T47D (cell line): ENCODE measurements around the gene OR10R2.
"Not testable (repeated sequence)": the region's sequence is repeated elsewhere in the genome, so short reads cannot be mapped to it uniquely, and the experiment has no call there.

Experiments used
- DNase-seq, 2 experiments: peaks; one replicate each; pipeline versions ENCODE4 v3.0.0 to v3.0.0-alpha.2; 2011 to 2012; ENCODE audit warnings: low read depth in 1 of 2, low spot score in 1 of 2
- JUND ChIP-seq: IDR thresholded peaks from 2 replicates; pipeline ENCODE4 v1.6.1; 2012; ENCODE audit warnings: low read depth
- in situ Hi-C: cut with HindIII; loops from 2 replicates; pipeline ENCODE4 v1.10.0; 2016; ENCODE audit warnings: low sequenced_read_pairs, low pct_unique_long_range_greater_than_20kb

The OR10R2 gene, protein sequence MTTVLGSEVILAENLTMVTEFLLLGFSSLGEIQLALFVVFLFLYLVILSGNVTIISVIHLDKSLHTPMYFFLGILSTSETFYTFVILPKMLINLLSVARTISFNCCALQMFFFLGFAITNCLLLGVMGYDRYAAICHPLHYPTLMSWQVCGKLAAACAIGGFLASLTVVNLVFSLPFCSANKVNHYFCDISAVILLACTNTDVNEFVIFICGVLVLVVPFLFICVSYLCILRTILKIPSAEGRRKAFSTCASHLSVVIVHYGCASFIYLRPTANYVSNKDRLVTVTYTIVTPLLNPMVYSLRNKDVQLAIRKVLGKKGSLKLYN

DNA sequence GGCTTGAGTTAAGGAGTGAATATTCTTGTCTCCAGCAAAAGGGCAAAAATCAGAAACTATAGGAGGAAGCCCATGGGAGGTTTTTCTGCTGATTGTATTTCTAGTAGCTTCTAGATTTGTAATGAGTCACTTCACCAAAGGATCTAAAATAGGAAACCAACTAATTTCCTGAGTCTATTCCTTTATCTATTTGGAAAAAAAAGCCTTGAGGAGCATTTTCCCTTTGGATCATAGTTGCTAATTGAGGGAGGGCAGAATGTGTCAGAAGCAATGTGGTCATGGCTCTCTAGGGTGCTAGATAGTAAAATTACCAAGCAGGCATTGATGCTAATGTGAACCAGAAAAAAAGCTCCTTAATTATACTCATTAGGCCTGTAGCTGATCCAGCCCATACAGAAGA is at the start of gene OR10R2:
TSS of gene OR10R2 (plus strand) at position 301 of the 400 bp plus-strand sequence. CDS start 106 bp downstream, outside the sequence.
- DNase-seq, result no peak
- TF ChIP-seq JUND, result no peak
- in situ Hi-C loops, result no loop called here

DNA sequence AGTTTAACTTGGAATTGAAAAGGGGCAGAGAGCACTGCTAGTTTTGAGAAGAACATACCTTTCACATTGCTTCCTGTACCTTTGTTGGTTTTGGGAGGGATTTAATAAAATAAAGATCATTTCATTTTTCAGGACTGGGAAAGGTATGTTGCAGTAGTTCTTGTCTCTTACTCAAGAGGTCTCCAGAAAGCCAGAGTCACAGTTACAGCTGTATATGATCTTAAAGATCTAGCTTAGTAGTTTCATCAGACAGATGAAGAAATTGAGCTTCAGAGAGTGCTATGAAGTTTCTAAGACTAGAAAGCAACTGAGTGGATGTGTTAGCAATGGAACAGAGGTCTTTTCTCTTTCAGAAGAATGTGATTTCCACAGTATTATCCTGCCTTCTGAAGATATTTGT is 47.0 kb upstream of the OR10R2 start:
- no peak for DNase-seq
- TF ChIP-seq JUND, result no peak
- in situ Hi-C loops, result no loop called here

DNA sequence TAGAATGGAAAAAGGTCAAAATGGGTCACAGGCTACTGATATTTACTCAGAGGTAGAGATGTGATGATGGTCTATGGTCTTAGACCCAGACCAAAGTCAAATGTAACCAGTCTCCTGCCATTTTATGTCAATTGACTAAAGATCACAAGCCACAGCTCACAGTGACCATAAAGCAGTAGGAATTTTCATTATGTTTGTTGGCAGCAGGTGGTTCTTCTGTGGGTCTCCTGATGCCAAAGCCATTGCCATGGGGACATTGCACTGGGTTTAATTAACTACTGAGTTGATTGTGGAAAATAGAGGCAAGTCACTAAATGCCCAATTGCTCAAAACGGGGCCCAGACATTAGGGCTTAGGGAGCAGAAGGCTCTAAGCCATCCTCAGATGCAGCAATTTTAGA is 45.9 kb upstream of the OR10R2 start, which contains the start of gene OR10K2:
TSS of gene OR10K2 (minus strand) at position 101 of the 400 bp plus-strand sequence. CDS start 5,371 bp downstream, outside the sequence.
- in situ Hi-C loops, result no loop called here
- DNase-seq, result no peak
- no peak for TF ChIP-seq JUND

DNA sequence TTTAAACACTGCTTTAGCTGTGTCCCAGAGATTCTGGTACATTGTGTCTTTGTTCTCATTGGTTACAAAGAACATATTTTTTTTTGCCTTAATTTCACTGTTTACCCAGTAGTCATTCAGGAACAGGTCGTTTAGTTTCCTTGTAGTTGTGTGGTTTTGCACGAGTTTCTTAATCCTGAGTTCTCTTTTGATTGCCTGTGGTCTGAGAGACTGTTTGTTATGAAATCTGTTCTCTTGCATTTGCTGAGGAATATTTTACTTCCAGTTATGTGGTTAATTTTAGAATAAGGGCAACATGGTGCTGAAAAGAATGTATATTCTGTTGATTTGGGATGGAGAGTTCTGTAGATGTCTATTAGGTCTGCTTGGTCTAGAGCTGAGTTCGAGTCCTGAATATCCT is 41.9 kb upstream of the OR10R2 start:
- in situ Hi-C loops, result not testable (repeated sequence)

DNA sequence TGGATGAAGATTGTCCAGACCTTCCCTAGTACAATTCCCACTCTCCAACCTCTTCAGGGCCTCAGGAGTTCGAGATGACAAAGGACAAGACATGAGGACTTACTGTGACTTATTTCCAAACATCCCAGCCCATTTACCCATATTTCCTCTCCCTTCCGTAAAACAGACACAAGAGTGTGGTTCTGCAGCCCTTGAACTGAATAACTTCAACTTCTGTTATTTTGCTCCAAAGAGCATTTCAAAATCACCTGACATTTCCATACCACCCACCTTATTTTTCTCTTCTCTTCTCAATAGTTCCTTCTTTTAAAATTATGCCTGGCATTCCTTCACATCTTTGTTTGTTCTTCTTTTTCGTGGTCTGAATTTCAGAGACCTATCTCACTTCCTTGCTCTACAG is 37.3 kb upstream of the OR10R2 start:
- DNase-seq, result no peak
- no peak for TF ChIP-seq JUND
- in situ Hi-C loops, result no loop called here

More for the DNA sequence above, 41.9 kb upstream of the OR10R2 start:
- not testable (repeated sequence) for DNase-seq

DNA sequence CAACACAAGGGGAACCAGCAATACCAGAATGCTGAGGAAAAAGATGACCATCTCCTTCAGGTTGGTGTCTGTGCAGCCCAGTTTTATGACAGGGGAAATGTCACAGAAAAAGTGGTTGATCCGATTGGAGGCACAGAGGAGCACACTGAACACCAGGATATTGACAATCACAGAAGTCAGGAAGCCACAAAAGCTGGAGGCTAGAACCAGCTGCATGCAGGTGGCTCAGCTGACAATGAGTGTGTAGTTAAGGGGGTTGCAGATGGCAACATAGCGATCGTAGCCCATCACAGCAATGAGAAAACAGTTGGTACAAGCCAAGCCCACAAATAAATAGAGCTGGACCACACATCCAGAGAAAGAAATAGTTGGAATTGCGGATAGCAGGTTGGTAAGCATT is 26.6 kb upstream of the OR10R2 start:
- in situ Hi-C loops, result no loop called here

DNA sequence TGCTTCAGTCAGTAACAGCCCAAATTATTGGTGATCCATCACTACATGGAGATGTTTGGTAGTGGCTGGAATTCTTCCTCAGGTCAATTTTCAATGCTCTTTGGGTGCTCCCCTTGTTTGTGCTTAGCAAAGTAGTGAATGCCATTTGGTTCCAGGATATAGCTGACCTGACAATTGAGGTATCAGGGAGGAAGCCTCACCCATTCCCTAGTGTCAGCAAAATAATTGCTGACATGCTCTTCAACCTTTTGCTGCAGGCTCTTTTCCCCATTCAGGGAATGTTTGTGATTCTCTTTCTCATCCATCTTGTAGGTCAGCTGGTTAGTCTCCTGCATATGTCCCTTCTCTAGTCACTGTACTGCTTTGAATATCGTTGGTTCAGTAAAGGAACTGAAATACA is 17.5 kb upstream of the OR10R2 start:
- no peak for TF ChIP-seq JUND
- in situ Hi-C loops, result no loop called here

More for the DNA sequence above, 26.6 kb upstream of the OR10R2 start:
- DNase-seq, result no peak
- TF ChIP-seq JUND, result no peak

DNA sequence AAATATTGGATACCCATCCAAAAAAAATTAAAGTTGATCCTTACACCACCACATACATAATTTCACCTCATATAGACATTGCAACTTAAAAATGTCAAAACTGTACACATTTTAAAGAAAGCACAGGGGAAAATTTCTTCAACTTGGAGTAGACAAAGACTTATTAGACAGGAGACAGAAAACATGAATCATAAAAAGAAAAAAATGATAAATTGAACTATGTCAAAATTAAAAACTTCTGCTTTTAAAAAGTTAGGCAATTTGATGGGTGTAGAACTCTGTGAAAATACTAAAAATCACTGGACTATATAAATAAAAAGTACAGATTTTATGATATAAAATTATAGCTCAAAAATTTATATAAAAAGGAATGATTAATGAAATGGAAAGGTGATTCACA is 14.8 kb upstream of the OR10R2 start:
- TF ChIP-seq JUND, result no peak
- DNase-seq, result no peak
- in situ Hi-C loops, result no loop called here

More for the DNA sequence above, 17.5 kb upstream of the OR10R2 start:
- no peak for DNase-seq

DNA sequence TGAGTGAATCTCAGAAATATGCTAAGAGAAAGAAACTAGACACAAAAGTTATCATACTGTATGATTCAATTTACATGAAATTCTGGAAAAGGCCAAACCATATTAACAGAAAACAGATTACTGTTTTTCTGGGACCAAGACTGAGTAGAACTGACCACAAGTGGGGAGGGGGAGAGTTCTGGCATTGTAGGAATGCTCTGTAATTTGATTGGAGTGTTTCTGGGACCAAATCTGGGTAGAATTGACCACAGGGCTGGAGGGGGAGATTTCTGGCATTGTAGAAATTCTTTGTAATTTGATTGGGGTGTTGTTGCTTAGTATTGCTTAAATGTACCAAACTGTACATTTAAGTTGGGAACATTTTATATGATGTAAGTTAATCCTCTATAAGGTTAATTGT is 13.8 kb upstream of the OR10R2 start:
- DNase-seq, result no peak
- in situ Hi-C loops, result no loop called here
- no peak for TF ChIP-seq JUND

DNA sequence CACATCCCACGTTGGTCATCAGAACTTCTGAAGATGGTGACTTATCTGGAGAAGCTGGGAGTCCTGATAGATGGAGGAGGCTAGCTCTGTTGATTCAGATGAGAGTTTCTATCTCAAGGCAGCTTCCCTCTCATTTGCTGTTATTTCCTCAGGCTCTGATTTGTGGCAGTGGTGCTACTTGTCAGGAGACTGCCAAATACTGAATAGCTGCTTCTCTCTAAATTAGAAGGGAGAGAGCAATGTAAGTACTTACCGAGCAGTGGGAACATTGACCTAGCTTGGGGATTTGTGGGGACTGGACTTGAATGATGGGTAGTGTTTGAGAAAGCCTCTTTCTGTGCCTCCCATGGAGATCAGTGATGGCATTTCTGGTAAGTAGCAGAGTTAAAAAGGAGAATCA is 10.5 kb upstream of the OR10R2 start, which contains the start of gene OR10K1:
TSS of gene OR10K1 (plus strand) at position 301 of the 400 bp plus-strand sequence. CDS start 3,728 bp downstream, outside the sequence.
- in situ Hi-C loops, result no loop called here

DNA sequence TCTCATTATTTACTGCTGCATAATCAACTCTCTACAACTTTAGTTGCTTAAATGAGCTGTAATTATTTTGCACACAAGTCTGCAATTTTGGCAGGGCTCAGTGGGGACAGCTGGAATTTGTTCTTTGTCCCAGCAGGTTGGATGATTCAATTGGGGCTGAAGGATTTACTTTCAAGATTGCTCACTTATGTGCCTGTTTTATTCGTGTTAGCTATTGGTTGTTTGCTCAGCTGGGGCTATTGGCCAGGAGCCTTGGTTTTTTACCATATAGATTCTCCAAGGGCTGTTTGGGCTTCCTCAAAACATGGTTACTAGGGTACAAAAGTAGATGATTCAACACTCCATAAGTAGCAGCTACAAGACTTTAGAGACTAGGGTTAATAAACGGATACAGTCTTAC is 13.4 kb downstream of the OR10R2 start:
- no peak for DNase-seq
- in situ Hi-C loops, result no loop called here

More for the DNA sequence above, 10.5 kb upstream of the OR10R2 start, which contains the start of gene OR10K1:
- no peak for DNase-seq
- no peak for TF ChIP-seq JUND

DNA sequence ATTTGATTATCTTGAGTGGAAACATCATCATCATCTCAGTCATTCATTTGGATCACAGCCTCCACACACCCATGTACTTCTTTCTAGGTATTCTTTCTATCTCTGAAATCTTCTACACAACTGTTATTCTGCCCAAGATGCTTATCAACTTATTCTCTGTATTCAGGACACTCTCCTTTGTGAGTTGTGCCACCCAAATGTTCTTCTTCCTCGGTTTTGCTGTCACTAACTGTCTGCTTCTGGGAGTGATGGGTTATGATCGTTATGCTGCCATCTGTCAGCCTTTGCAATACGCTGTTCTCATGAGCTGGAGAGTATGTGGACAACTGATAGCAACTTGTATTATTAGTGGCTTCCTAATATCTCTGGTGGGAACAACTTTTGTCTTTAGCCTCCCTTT is 19.3 kb downstream of the OR10R2 start:
- DNase-seq, result no peak
- in situ Hi-C loops, result no loop called here

More for the DNA sequence above, 13.4 kb downstream of the OR10R2 start:
- no peak for TF ChIP-seq JUND

DNA sequence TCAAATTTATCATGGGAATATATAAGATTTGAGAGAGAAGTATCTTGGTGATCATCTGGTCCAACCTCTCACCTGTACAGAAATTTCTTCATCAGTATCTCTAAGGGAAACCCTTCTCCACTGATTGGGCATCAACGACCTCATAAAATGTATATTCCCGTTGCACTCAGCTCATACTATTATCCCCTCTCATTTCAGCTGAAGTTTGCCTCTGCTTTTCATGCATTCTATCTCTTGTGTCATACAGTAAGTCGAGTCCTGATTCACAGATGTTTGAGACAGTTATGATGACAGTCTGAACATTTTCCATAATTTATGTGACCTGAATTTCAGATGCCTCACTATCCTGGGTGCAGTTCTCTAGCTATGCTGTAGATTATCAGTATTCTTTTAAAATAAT is 21.0 kb downstream of the OR10R2 start:
- TF ChIP-seq JUND, result no peak
- DNase-seq, result no peak
- in situ Hi-C loops, result no loop called here

More for the DNA sequence above, 19.3 kb downstream of the OR10R2 start:
- TF ChIP-seq JUND, result no peak

DNA sequence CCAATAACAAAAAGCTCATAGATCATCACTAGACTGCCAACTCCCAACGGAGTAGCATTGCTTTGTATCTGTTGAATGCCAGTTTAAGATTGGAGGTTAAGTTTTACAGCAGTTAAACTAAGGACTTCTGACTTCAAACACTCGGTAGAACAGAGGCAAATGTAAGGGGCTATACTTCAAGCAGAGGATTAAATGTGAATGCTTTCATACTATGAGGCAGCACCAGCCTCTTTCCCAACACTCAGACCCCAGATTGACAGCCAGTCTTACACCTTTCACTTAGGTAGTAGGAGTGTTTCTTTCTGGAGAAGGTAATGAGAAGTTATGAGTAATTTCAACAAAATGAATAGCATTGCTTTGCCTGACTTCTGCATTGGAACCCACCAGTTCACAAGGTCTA is 22.8 kb downstream of the OR10R2 start:
- DNase-seq, result no peak
- in situ Hi-C loops, result no loop called here
- TF ChIP-seq JUND, result no peak
